ENCODE measurements around the gene INAFM1.

INAFM1 gene

DNA sequence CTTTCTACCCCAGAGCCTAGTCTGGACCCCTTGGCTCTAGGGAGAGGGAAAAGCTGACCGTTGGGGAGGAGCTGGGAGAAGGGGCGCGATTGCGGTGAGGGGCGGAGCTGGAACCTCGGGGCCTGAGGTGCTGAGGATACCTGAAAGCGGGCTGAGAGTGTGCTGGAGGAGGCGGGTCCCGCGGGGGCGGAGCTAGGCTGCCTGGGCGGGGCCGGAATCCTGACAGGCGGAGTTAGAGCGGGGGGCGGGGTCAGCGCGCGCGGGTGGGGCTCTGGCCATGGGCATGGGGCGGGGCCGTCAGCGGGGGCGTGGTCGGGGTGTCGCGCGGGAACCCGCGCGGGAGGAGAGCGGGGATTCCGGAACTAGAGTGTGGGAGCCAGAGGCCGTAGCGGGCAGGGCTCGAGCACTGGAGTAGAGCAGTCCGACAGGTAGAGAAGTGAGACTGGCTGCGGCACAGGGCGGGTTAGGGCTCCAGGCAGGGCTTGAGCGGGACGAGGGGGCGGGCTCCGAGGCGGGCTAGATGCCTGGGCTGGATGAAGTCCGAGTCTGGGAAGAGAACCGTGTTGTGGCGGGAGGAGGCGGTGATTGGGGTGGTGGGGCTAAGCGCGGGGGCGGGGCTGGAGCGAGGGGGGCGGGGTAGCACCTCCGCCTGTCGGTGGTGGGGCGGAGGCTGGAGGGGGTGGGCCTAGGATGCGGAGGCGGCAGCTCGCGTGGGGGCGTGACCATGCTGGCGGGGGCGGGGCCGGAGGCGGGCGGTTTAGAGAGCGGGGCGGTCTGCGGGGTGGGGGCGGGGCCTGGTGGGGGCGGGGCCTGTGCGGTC is at the start of gene INAFM1:
Gene INAFM1, plus strand, starts transcription at position 815 of the 820 bp plus-strand sequence. CDS start 35 bp downstream, outside the sequence.
- DNase-seq: peak; percentile 90

DNA sequence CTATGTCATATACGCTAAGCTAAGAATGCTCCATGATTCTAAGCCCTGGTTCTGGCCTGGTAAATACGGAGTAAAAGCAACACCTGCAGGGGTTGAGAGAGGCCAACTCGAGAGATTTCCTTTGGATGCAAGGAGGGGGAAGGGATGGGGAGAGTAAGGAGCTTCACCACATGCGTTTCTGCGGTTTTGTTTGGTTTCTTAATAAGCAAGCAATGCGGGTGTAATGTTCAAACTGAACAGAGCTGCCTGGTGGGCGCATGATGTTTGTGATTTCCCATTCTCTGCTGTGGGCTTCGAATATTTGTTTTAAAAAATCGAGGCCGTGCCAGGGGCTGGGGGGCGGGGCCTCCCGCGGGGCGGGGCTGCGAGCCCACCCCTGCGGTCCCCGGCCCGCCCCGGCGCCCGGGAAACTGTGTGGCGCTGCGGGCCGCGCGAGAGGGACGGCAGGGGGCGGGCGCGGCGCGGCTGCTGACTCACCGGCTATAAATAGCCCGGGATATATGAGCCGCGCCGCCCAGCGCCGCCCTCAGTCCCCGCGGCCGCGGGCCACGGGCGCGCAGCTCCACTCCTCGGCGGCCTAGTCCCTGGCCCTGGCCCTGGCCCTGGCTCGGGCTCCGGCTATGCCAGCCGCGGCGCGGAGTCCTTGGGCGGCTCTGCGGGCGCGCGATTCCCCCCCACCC is 48.8 kb upstream of the INAFM1 start:
- peak; percentile 88 for DNase-seq

DNA sequence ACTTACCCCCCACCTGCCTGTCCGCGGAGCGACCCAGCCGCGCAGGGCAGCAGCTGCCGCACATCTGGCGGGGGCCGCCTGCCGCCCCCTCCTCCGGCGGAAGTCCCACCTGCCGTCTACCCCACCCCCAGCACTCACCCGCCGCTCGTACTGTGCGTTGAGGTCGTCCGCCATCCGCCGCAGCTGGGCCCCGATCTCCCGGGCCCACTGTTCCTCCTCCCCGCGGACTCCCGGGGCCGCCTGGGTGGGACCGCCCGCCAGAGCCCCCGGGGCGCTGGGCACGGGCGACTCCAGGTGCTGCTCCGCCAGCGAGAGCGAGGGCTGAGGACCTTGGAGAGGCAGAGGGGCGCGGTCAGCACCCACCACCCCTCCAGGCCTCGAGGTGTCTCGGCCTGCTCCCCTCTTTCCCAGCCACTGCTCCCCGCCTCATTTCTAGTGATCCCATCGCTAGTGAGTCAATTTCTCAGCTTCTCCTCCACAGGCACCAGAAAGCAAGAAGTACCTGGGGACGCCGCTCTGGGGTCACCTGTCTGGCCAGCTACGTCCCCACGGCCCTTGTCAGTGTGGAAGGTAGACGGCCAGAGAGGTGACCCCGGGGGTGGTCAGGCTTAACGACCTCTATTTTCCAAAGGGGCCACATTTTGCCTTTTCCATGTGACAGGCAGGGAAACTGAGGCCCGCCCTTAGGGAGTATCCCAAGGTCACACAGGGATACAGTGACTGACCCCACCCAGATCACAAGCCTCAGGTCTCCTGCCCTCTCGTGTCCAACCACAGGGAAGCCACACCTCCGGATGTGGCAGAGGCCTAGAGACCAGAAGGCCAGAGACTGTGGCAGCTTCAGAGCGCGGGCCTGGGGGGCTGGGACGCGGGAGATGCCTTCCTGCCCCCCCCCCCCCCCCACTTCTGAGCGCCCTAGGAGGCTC is 48.0 kb upstream of the INAFM1 start:
- peak; percentile 65 for DNase-seq

DNA sequence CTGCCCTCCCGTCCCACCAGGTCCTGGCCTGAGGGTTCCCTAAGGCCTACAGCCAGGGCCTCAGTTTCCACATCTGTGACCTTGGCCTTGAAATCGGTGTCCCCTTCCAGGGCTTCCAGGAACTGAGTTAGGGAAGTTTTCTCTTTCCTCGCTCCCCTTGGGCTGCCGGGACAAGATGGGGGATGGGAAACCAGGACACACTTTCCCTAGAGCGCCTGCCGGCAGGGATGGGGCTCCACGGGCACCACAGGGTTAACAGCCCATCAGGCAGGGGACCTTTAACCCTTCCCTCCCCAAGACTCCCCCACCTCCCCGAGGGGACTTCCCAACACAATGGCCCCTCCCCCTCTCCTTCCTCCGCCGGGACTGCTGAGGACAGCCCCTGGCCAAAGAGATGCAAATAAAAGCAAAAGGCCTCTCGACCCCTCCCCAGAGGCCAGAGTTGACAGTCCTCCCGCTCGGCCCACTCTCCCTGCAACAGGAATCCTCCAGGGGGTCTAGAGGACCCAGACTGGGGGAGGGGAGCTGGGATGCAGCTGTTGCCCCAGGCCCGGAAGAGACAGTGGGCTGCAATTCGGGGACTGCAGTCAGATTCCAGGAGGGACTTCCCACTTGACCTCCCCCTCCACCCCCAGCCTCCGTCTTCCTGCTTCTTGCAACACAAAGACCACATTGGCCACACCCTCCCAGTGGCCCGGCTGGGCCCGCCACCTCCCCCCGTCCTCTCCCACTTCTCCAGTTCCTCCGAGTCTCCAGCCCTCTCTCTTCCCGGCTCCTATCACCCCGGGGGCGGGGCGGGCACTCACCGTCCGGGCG is 47.1 kb upstream of the INAFM1 start:
- DNase-seq: peak; percentile 59

DNA sequence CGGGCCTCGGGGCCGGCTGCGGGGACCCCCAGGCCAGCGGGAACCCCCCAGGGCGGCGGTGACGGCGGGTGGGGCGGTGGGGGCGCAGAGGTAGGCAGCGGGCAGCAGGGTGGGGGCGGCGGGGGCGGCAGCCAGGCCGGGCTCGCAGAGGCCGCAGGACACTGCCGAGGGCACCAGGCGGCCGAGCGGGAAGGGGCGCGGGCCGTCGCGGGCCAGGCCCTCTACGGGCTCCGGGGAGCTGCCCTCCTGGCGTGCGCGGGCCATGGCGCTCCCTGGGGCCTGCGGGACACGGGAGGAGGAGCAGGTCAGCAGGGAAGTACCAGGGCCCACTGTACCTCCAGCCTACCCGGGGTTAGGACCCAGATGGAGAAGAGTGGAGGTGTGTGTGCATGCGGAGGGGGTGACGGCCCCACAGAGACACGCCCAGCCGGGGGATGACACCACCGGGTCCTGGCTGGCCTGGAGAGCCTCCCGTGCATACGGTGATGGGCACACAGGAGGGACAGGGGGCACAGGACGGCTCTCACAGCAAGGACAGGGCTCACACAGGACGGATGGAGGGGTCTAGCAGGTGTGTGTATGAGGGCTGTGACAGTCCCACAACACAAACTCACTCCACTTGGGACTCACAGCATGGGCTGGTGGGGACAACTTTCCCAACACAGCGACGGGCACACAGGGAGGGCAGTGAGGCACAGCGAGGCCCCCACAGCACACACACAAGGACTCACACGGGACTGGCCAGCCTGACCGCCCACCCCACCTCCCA is 46.3 kb upstream of the INAFM1 start:
- DNase-seq: no peak

DNA sequence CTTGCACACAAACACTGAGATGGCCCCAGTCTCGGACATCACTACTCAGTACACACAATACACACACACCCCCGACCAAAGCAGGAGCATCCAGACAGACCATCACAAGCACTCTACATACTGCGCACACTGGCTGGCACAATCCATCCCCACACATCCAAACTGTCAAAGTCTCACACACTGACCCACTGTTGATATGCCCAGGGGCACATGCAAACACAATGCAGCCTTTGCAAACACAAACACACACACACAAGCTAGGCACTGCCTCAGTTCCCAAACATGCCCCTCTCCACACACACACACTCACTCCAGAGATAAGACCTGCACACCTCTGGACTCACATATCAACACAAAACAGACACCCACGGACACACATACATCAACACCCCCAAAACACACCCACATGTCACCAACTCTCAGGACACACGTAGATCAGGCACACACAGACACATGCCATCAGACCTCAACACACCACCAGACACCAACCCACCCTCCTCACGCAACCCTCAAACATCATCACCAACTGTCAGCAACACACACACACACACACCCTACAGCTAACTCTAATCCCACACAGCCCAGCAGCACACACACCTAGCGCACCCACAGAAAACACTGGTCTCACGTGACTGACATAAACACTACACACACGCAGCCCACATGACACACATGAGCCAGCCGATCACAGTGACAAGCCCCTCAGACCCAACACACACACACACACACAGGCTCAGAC is 45.6 kb upstream of the INAFM1 start:
- DNase-seq: no peak

DNA sequence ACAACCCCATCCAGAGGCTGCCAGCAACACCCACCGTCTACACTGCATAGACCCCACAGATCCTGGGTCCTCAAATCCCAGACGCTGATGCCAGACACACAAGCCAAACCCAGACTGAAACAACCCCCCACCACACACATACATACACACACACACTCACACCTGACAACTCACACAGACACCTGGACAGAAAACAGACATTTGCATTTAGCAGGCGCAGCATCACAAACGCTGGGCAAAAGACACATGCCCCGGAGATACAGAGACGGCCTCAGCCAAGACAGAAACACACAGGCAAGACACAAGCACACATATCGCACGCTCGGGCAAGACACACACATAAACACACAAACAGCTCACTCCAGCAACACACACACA is 45.0 kb upstream of the INAFM1 start:
- no peak for DNase-seq

DNA sequence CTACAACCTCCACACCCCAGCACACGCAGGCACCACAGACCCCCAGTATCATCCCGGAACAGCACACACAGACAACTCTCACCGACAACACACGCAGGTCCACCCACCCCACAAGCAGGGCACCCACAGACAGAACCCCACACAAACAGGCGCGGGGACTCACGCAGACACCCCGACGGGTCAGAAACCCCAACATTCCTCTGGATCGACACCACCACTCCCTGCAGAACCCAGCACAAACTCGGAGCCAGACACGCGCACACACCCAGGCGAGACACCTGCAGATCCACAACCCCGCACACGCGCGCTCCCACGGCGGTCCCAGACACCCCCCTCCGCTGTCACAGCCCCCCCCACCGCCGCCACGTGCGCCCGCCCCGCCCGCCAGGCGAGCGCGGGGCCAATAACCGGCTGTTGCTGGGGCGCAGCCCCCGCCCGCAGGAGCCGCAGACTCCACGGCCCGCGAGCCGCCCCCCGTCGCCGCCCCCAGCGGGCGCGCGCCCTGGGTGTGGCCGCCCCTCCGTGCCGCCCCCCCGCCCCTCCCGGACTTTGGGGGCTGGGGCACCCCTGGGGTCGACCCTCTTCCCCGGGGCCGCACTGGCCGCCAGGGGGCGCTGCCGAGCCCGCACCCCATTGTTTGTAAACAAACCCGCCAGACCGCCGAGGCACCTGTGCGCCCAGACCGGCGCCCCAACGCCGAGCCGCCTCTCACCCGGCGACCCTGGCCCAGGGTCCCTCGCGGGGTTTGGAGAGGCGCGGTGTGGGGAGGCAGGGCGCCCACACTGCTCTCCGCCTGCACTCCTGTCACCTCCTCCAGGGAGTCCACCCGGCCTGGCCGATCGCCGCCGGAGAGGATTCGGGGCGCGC is 44.4 kb upstream of the INAFM1 start:
- DNase-seq: no peak

DNA sequence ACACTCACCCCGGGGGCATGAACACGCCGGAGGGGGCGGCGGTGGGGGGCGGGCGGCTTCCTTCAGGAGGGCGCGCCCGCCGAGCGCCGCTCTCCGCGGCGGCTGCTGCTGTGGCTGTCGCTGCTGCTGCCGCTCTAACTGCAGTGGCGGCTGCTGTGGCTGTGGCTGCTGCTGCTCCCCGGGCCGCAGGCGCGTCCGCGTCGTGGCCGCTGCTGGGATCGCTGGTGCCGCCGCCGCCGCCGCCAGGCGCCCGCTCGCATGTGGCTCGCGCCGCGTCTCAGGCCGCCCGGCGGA is 43.8 kb upstream of the INAFM1 start, which contains the start of gene BBC3:
Gene BBC3, minus strand, starts transcription at position 279 of the 294 bp plus-strand sequence. CDS start 2,768 bp downstream, outside the sequence.
- DNase-seq: no peak

DNA sequence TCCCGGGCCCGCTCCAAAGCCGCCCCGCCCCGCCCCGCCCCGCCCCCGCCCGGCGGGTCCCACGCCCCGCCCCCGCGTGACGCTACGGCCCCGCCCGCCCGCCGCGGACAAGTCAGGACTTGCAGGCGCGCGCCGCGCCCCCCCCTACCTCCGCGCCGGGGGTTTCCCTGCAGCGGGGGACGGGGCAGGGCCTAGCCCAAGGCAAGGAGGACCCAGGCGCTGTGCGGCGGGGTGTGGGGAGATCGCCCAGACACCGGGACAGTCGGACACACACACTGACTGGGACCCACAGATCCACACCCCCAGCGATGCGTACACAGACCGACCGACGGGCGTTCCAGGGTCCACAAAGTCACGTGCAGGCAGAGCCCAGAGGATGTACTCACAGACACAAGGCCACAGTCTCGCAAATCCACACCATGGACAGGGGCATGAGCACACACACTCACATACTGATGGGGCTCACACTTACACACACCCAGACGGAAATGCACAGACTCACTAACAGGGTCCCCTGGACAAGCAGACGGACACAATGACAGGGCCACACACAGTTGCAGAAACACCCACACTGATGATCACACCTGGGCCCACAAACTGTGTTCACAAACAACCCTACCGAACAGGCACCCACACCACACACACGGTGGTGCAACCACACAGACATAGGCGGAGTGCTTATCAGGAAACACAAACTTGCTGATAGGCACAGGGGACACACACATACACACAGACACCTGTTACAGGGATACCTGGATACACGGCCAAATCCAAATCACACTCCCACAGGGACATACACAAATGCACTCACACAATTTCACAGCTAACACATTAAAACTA is 43.2 kb upstream of the INAFM1 start:
- peak; percentile 20 for DNase-seq

DNA sequence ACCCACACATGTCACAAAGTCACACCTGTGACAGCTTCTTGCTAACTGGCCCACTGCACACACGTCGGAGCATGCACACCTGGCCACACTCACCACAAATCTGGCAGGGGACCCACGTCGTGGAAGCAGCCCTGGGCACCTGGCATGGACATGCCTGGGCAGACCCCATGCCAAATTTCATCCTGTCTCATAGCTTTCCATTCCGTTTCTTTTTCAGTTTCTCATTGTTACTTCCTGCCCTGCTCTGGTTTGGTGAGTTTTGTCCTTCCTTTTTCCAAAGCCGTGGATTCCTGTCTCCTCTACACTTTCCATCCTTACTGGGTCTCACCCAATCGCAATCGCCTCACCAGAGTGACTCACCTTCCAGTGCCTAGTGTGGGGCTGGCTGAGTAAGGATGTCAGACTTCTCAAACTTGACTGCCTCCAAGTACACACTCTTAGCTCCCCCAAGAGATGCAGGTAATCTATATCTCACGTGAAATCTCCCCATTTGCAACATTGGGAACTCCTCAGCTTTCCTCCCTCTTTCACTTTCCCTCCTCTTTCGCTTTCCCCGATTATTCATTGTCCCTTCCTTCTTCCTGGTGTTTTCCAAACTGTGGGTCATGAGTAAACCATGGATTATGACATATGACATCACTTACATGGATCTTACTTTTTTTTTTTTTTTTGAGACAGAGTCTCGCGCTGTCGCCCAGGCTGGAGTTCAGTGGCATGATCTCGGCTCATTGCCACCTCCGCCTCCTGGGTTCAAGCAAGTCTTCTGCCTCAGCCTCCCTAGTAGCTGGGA is 42.1 kb upstream of the INAFM1 start:
- no peak for DNase-seq

DNA sequence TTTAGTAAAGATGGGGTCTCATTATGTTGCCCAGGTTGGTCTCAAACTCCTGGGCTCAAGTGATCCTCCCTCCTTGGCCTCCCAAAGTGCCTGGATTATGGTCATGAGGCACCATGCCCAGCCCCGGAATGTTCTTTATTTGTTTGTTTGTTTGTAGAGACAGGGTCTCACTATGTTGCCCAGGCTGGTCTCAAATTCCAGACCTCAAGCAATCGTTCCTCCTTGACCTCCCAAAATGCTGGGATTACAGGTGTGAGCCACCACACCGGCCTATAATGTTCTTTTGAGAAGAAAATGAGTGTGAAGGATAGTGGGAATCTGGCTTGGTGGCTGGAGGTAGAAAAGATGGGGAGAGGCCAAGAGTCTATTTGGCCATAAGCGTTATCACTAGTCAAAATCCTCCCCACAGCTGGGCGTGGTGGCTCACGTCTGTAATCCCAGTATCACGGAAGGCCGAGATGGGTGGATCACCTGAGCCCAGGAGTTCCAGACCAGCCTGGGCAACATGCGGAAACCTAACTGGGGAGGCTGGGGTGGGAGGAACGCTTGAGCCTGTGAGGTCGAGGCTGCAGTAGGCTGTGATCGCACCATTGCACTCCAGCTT is 38.5 kb upstream of the INAFM1 start:
- no peak for DNase-seq

DNA sequence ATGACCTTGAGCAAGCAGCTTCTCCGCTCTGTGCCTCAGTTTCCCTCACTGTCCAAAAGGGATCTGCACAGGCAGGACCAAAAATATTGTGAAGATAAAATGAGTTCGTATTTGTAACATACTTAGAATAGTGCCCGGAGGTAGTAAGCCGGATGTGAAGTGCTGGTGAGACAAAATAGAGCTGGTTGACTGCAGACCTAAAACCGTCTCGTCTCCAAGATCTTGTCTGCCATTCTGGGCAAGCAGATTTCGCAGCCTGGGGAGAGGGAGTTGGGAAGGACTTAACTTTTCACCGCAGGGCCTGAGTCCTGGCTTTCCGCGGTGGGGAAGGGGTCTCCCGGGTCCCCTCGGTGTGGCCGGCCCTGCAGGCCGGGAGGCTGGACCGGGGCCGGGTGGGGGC is 35.5 kb upstream of the INAFM1 start:
- DNase-seq: no peak

DNA sequence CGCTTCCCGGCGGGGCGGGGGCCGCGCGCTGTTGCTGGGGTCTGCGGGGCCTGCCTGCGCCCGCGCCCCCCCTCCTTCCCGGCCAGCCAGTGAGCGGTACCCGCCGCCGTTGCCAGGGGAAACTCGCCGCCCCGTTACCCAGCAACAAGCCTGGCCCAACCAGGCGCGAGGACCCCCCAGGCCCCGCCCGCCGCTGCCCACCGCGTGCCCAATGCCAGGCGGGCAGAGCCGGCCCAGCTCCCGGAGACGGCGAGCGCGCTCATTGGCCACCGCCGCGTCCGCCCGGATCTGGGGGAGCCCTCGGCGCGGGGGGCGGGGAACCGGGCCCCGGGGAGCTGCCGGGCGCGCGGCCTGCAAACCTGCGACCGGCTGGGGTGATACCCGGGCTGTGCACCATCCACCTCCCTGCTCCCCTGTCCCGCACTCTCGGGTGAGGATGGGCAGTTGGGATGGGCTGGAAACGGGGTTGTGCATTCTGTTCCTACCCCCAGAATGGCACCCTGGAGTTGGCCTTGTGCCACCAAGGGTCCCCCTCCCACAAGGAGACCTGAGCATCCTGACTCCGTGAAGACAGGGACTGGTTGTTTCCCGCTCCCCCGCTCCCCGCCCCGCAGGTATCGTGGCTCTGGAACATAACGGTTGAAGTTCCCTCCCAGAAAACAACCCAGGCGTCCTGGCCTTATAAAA is 34.9 kb upstream of the INAFM1 start:
- DNase-seq: no peak

DNA sequence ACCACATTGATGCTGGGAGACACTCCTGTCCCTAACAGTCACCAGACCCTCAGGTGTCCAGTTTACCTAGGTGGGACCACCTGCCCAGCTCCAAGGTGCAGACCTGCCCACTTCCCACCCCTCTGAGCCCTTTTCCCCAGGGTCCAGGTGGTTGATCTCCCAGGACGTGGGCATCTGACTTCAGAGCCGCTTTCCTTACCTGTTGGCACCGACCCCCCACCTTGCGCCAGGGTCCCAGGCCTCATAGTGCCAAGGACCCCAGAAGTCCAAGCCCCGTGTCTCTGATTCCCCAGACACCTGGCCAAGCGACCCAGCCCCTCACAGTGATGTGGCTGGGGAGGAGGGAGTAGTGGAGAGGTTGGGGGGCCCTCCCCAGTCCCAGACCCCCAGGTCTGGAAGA is 34.1 kb upstream of the INAFM1 start:
- DNase-seq: no peak

DNA sequence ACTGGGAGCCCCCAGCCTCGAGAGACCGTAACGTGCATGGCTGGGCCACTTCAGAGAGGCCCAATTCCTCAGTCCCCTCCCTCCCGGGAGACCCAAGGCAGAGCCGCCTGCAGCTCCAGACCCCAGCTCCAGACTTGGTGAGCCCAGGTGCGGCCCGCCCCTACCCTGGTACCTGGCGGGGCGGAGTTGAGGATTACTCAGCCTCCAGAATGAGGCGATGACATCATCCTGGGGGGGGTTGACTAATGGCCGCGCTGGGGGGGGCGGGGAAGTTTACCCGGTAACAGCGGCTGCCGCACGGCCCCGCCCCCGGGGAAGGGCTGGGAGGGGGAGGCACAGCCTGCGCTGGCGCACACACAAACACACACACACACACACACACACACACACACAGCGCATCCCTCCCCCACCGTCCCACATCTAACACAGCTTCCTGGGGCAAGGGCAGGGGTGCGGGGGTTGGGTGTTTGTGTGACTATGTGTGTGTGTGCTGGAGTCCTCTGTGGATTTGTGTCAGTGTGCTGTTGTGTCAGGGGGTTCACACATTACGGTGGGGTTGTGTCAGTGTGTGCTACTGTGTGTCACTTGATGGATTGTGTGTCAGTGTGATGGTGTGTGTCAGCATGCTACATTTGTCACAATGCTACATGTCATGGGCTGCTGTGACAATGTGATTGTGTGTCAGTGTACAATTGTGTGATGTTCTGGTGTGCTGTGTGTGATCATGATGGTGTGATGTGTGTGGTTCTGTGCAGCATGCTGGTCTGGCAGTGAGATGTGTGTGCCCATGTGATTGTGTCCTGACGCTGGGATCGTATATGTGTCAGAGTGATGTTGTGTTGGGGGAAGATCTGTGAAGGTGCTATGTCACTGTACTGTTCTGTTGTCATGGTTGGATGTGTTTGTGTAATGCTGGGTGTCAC is 33.4 kb upstream of the INAFM1 start:
- DNase-seq: peak; percentile 96
